ENCODE results near the gene TNFRSF4. TPM values are rescaled to one million over a fixed set of nuclear protein-coding genes. Genes with fewer than 3 reads are reported as not detected.

The TNFRSF4 gene
- total and polyA plus RNA-seq, 2 of the 13 experiments (the other 11 are each of a cell fraction or from before 2014, with no cell fraction given), result not detected

- no peak for TF ChIP-seq SP140L (CRISPR knock-in tag; IDR thresholded peaks at IDR 0.05; ENCODE audit: borderline replicate concordance)
- no peak for TF ChIP-seq MAX (IDR thresholded peaks at IDR 0.05)
- no peak for TF ChIP-seq RFX1 (IDR thresholded peaks at IDR 0.05)
- peak; percentile 4 for TF ChIP-seq HNRNPLL (IDR thresholded peaks at IDR 0.05; ENCODE audit: low read depth, low read length, poor library complexity, severe bottlenecking)
- TF ChIP-seq MTA1 (CRISPR knock-in tag; IDR thresholded peaks at IDR 0.05; ENCODE audit: borderline replicate concordance), result peak; percentile 32; the same call in 1 of the 2 replicates
- peak; percentile 34; the same call in 1 of the 2 replicates for TF ChIP-seq NRL (CRISPR knock-in tag; IDR thresholded peaks at IDR 0.05; ENCODE audit: borderline replicate concordance)
- TF ChIP-seq SATB2 (CRISPR knock-in tag; IDR thresholded peaks at IDR 0.05), result no peak
- TF ChIP-seq MXD1 (CRISPR knock-in tag; IDR thresholded peaks at IDR 0.05), result peak; percentile 3; the same call in 1 of the 2 replicates
- no peak for TF ChIP-seq AFF4 (CRISPR knock-in tag; IDR thresholded peaks at IDR 0.05)
- no peak for TF ChIP-seq FOSL2 (CRISPR knock-in tag; IDR thresholded peaks at IDR 0.05)
- TF ChIP-seq CREB1 (IDR thresholded peaks at IDR 0.05), result no peak
- no peak for TF ChIP-seq CREB1 (CRISPR knock-in tag; IDR thresholded peaks at IDR 0.05)
- TF ChIP-seq MXD3 (CRISPR knock-in tag; IDR thresholded peaks at IDR 0.05), result no peak
- TF ChIP-seq EHMT2 (IDR thresholded peaks at IDR 0.05; ENCODE audit: borderline replicate concordance, low read depth, low read length), result no peak
- no peak for TF ChIP-seq CAMTA2 (CRISPR knock-in tag; IDR thresholded peaks at IDR 0.05; ENCODE audit: borderline replicate concordance)
- no peak for TF ChIP-seq ZNF430 (CRISPR knock-in tag; IDR thresholded peaks at IDR 0.05)
- 0 out of 2 replicates have a peak, but pooled peaks have one; percentile 16 for TF ChIP-seq KDM5B (CRISPR knock-in tag; IDR thresholded peaks at IDR 0.05; ENCODE audit: borderline replicate concordance)
- peak; percentile 89; the same call in 1 of the 2 replicates for TF ChIP-seq ZHX1 (CRISPR knock-in tag; IDR thresholded peaks at IDR 0.05; ENCODE audit: low read depth)
- no peak for TF ChIP-seq FOXA3 (CRISPR knock-in tag; IDR thresholded peaks at IDR 0.05)
- TF ChIP-seq ZNF12 (CRISPR knock-in tag; IDR thresholded peaks at IDR 0.05), result no peak
- peak; percentile 62 for TF ChIP-seq ZBTB38 (CRISPR knock-in tag; IDR thresholded peaks at IDR 0.05)
- no peak for TF ChIP-seq NR2F1 (CRISPR knock-in tag; IDR thresholded peaks at IDR 0.05)
Observed at GRCh38 chr1:1232796-1233566, 19.0 kb upstream of the TNFRSF4 start (continued).
